SK-N-SH treated with all-trans-retinoic acid at 6 μM for 48 hours (cell line): Measurements from ENCODE around the gene ZNF783.
"Not testable (repeated sequence)": the region's sequence is repeated elsewhere in the genome, so short reads cannot be mapped to it uniquely, and the experiment has no call there.

Experiments
- ATAC-seq: fragments of 200-7000 bp; cut with Tn5 transposase; 3 replicates; pipeline ENCODE4 v1.9.1; 2020; ENCODE audit warnings: mild to moderate bottlenecking, moderate library complexity
- ARNTL ChIP-seq: fragments of 450-650 bp; formaldehyde crosslinking; IDR thresholded peaks from 2 replicates; pipeline ENCODE4 v1.5.0; 2020; ENCODE audit warnings: low read depth, mild to moderate bottlenecking, moderate library complexity, borderline replicate concordance
- BACH2 ChIP-seq: fragments of 250-450 bp; sonication (Bioruptor Pico); IDR thresholded peaks from 2 replicates; pipeline ENCODE4 v1.9.0; 2021; ENCODE audit warnings: mild to moderate bottlenecking, borderline replicate concordance
- CSDC2 ChIP-seq: fragments of 250-450 bp; sonication (Bioruptor Pico); IDR thresholded peaks from 2 replicates; pipeline ENCODE4 v1.5.0; 2020; ENCODE audit warnings: mild to moderate bottlenecking, moderate library complexity
- CSRNP3 ChIP-seq: fragments of 250-450 bp; sonication (Bioruptor Pico); IDR thresholded peaks from 2 replicates; pipeline ENCODE4 v1.5.1; 2021; ENCODE audit warnings: mild to moderate bottlenecking, moderate library complexity
- ESRRG ChIP-seq: fragments of 250-450 bp; sonication (Bioruptor Pico); IDR thresholded peaks from 2 replicates; pipeline ENCODE4 v1.6.1; 2021; ENCODE audit warnings: mild to moderate bottlenecking
- ISL1 ChIP-seq: fragments of 250-450 bp; sonication (Bioruptor Pico); IDR thresholded peaks from 2 replicates; pipeline ENCODE4 v2.1.2; 2022; ENCODE audit warnings: mild to moderate bottlenecking, moderate library complexity
- OSR1 ChIP-seq: fragments of 250-450 bp; sonication (Bioruptor Pico); IDR thresholded peaks from 2 replicates; pipeline ENCODE4 v1.8.0; 2022; ENCODE audit warnings: moderate library complexity, mild to moderate bottlenecking, inconsistent platforms
- PATZ1 ChIP-seq: fragments of 250-450 bp; sonication (Bioruptor Pico); IDR thresholded peaks from 2 replicates; pipeline ENCODE4 v1.8.0; 2020; ENCODE audit warnings: mild to moderate bottlenecking, moderate library complexity, borderline replicate concordance
- POU6F1 ChIP-seq: fragments of 250-450 bp; sonication (Bioruptor Pico); IDR thresholded peaks from 2 replicates; pipeline ENCODE4 v1.8.0; 2021; ENCODE audit warnings: low read depth, mild to moderate bottlenecking, moderate library complexity, borderline replicate concordance
- PPARA ChIP-seq: fragments of 250-450 bp; sonication (Bioruptor Pico); IDR thresholded peaks from 2 replicates; pipeline ENCODE4 v1.5.0; 2020; ENCODE audit warnings: mild to moderate bottlenecking, borderline replicate concordance
- RARB ChIP-seq: fragments of 250-450 bp; sonication (Bioruptor Pico); IDR thresholded peaks from 2 replicates; pipeline ENCODE4 v1.8.0; 2021; ENCODE audit warnings: mild to moderate bottlenecking, moderate library complexity
- SNAI2 ChIP-seq: fragments of 250-450 bp; sonication (Bioruptor Pico); IDR thresholded peaks from 2 replicates; pipeline ENCODE4 v1.5.0; 2020; ENCODE audit warnings: mild to moderate bottlenecking, moderate library complexity
- TCF4 ChIP-seq: fragments of 250-450 bp; sonication (Bioruptor Pico); IDR thresholded peaks from 2 replicates; pipeline ENCODE4 v1.8.0; 2021; ENCODE audit warnings: mild to moderate bottlenecking, moderate library complexity, borderline replicate concordance
- TSHZ2 ChIP-seq: fragments of 250-450 bp; sonication (Bioruptor Pico); IDR thresholded peaks from 2 replicates; pipeline ENCODE4 v1.5.0; 2020; ENCODE audit warnings: mild to moderate bottlenecking, moderate library complexity
- ZC3H10 ChIP-seq: fragments of 250-450 bp; sonication (Bioruptor Pico); IDR thresholded peaks from 2 replicates; pipeline ENCODE4 v1.5.1; 2021; ENCODE audit warnings: mild to moderate bottlenecking, moderate library complexity
- ZFP3 ChIP-seq: fragments of 250-450 bp; sonication (Bioruptor Pico); IDR thresholded peaks from 2 replicates; pipeline ENCODE4 v1.5.0; 2020; ENCODE audit warnings: mild to moderate bottlenecking, moderate library complexity
- ZFP30 ChIP-seq: fragments of 450-650 bp; formaldehyde crosslinking; IDR thresholded peaks from 2 replicates; pipeline ENCODE4 v1.5.0; 2022; ENCODE audit warnings: mild to moderate bottlenecking, moderate library complexity
- ZNF565 ChIP-seq: fragments of 450-650 bp; formaldehyde crosslinking; conservative IDR thresholded peaks from 2 replicates; pipeline ENCODE4 v1.5.0; 2020; ENCODE audit warnings: low read depth, mild to moderate bottlenecking, moderate library complexity
- ZNF70 ChIP-seq: fragments of 450-650 bp; formaldehyde crosslinking; IDR thresholded peaks from 2 replicates; pipeline ENCODE4 v1.5.0; 2020; ENCODE audit warnings: mild to moderate bottlenecking, moderate library complexity
- ZNF8 ChIP-seq: fragments of 450-650 bp; formaldehyde crosslinking; IDR thresholded peaks from 2 replicates; pipeline ENCODE4 v1.5.0; 2020; ENCODE audit warnings: mild to moderate bottlenecking, moderate library complexity
- TF ChIP-seq, protein P1 (sequence below): fragments of 250-450 bp; sonication (Bioruptor Pico); IDR thresholded peaks from 2 replicates; pipeline ENCODE4 v1.5.1; 2020; ENCODE audit warnings: low read depth, mild to moderate bottlenecking, moderate library complexity

Gene ZNF783

GRCh38 chr7:149245744-149246143 is 16.3 kb upstream of the ZNF783 start:
- ATAC-seq = no peak
- TF ChIP-seq, protein P1, sequence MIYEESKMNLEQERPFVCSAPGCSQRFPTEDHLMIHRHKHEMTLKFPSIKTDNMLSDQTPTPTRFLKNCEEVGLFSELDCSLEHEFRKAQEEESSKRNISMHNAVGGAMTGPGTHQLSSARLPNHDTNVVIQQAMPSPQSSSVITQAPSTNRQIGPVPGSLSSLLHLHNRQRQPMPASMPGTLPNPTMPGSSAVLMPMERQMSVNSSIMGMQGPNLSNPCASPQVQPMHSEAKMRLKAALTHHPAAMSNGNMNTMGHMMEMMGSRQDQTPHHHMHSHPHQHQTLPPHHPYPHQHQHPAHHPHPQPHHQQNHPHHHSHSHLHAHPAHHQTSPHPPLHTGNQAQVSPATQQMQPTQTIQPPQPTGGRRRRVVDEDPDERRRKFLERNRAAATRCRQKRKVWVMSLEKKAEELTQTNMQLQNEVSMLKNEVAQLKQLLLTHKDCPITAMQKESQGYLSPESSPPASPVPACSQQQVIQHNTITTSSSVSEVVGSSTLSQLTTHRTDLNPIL = no peak
- no peak for TF ChIP-seq PPARA
- no peak for TF ChIP-seq ESRRG (CRISPR knock-in tag)
- TF ChIP-seq RARB (CRISPR knock-in tag) = no peak
- no peak for TF ChIP-seq CSDC2 (CRISPR knock-in tag)
- no peak for TF ChIP-seq ZFP30 (CRISPR knock-in tag)
- no peak for TF ChIP-seq CSRNP3
- no peak for TF ChIP-seq ZC3H10 (CRISPR knock-in tag)
- TF ChIP-seq TSHZ2 = no peak
- no peak for TF ChIP-seq ZFP3 (CRISPR knock-in tag)
- no peak for TF ChIP-seq PATZ1
- TF ChIP-seq BACH2 (CRISPR knock-in tag) = no peak
- no peak for TF ChIP-seq ZNF8 (CRISPR knock-in tag)
- no peak for TF ChIP-seq ARNTL (CRISPR knock-in tag)
- TF ChIP-seq ZNF70 (CRISPR knock-in tag) = no peak
- TF ChIP-seq ISL1 (CRISPR knock-in tag) = no peak
- TF ChIP-seq SNAI2 = no peak
- TF ChIP-seq ZNF565 (CRISPR knock-in tag) = no peak
- TF ChIP-seq POU6F1 (CRISPR knock-in tag) = no peak
- TF ChIP-seq TCF4 (CRISPR knock-in tag) = no peak

DNA sequence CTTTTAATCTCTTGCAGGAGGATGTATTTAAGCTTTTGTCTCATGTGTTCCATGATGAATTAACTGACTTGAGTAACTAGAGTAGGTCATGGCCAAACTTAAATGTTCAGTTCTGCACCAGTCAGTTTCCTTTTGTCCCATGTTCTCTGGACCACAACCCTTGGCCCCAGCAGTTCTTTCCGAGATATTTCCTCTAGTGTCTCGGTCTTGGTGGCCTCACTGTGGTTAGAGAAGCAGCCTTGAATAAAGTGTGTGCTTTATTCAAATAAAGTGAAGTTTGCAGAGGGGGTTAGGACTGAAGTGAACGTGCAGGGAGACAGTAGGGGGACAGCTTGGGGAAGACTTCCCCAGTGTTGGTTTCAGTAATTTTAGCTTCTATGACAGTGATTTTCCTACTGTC is 13.2 kb upstream of the ZNF783 start:
- ATAC-seq = no peak
- TF ChIP-seq PATZ1 (no peak), ESRRG (CRISPR knock-in tag) (no peak), ARNTL (CRISPR knock-in tag) (no peak), ZFP3 (CRISPR knock-in tag) (no peak), ISL1 (CRISPR knock-in tag) (no peak), BACH2 (CRISPR knock-in tag) (no peak), PPARA (no peak), CSDC2 (CRISPR knock-in tag) (no peak), ZC3H10 (CRISPR knock-in tag) (no peak), OSR1 (CRISPR knock-in tag) (no peak)
- TF ChIP-seq, protein P1 = no peak

DNA sequence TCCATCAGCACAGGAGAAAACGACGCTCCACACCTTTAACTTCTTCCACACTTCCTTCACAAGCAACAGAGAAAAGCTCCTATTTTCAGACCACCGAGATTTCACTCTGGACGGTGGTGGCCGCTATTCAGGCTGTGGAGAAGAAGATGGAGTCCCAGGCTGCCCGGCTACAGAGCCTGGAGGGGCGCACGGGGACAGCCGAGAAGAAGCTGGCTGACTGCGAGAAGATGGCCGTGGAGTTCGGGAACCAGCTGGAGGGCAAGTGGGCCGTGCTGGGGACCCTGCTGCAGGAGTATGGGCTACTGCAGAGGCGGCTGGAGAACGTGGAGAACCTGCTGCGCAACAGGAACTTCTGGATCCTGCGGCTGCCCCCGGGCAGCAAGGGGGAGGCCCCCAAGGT is 11.8 kb upstream of the ZNF783 start:
- ATAC-seq = not testable (repeated sequence)

DNA sequence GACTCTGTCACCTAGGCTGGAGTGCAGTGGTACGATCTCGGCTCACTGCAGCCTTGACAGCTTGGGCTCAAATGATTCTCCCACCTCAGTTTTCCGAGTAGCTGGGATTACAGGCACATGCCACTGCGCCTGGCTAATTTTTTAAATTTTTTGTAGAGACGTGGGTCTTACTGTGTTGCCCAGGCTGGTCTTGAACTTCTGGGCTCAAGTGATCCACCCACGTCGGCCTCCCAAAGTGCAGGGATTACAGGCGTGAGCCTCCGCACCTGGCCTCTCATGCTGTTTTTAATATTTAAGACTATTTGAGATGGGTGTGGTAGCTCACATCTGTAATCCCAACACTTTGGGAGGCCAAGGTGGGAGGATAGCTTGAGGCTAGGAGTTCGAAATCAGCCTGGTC is 10.5 kb upstream of the ZNF783 start:
- ATAC-seq = not testable (repeated sequence)
